GM19193 (cell line): ENCODE measurements around the gene TADA1.

Experiments used
- POLR2A ChIP-seq: IDR thresholded peaks from 4 replicates; pipeline ENCODE4 v1.6.1; 2011; ENCODE audit not compliant: insufficient read depth, insufficient read length; ENCODE audit errors: extremely low read depth

The TADA1 gene

DNA sequence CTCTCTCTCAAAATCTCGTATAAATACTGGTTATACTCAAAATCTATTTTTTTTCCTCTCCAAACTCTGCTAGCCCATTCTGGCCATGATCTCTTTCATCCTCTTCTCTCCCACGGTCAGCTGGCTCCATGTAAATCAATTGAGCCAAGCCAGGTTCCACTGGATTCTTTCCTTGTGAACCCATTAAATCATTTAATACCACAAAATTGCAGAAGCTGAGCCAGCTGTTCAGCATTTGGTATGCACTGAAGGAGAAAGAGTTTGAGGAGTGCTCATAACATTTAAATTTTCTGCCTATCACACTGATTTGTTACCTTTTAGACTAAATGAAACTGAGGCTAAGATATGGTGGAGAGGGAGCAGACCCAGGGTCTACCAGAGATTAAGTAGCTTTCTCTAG, 29.1 kb upstream of the TADA1 start:
- no peak for TF ChIP-seq POLR2A

DNA sequence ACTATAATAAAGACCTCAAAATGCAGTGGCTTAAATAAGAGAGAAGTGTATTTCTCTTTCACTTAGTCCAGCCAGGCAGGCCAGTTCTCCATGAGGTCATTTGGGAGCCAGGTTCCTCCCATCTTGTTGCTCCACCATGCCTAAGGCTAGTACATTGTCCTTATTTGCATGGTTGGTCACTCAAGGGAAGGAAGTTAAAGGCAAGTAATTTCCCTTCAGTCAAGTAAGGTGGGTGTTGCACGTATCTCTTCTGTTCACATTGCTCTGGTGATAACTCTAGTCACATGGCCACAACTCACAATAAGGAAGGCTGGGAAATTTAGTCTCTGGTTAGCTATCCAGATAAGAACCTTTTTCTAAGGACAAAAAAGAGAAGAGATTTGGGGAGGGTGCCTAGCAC, 27.2 kb upstream of the TADA1 start:
- no peak for TF ChIP-seq POLR2A

DNA sequence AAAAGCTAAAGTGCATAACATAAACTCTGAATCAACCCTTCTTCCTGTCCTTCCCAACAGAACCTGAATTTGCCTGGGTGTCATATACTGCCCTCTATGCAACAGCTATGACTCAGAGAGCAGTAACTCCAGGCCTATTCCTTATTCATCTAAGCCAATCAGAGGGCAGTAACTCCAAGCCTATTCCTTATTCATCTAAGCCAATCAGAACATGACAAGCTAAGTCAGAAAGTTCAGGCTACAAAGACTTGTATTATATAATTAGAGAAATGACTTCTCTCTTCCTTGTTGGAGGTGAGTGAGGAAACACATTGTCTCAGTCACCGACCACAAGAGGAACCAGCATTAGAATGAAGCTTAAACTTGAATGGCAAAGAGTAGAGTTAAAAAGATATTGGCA, 26.2 kb upstream of the TADA1 start:
- TF ChIP-seq POLR2A: no peak

DNA sequence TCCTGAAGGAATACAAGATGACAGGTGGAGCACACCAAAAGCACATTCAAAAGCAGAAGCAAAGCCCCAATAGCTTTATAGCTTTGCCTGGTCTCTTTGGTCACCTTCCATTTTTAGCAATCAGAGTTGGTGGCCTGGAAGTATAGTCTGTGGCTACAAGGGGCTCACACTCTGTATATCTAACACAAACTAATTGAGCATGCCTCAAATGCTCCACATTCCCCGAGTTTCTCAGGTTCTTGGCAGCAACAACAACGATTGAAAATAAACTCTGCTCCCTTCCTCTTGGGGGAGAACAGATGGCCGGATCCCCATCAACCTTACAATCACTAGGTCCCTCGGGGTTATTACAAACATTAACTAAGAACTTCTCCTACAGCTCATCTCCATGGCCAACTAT, 24.9 kb upstream of the TADA1 start:
- no peak for TF ChIP-seq POLR2A

DNA sequence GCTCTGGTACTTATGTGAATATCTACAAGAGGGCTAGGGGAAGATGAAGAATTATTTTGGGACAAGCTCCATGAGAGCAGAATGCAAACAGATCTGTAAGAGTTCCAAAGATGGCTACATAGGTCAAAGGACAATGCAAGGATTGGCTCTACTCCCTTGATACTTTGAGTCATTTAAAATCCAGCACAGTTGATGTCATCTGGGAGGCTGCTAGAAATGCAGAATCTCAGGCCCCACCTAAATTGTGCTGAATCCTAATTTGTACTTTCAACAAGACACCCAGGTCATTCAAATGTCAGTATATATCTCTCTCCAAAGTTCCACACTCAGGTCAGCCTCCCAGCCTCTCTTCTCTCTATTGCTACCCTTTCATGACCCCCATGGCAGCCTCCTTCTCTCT, 23.7 kb upstream of the TADA1 start:
- no peak for TF ChIP-seq POLR2A

DNA sequence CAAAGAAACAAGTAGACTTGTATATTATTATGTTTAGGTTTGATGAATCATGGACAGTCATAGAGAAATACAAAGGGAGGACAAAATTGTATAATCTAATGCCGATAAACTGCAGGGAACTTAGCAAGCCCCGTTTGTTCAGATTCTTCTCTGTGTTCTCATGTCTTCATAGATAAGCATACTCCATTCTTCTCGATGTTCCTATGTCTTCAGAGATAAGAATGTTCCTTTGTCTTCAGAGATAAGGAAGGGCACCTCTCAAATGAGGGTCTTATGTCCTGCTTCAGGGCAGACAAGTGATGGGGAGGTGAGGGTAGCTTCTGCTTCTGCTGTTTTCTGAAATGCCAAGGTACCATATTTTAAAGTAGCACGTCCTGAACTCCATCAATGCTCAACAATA, 19.7 kb upstream of the TADA1 start:
- TF ChIP-seq POLR2A: no peak

DNA sequence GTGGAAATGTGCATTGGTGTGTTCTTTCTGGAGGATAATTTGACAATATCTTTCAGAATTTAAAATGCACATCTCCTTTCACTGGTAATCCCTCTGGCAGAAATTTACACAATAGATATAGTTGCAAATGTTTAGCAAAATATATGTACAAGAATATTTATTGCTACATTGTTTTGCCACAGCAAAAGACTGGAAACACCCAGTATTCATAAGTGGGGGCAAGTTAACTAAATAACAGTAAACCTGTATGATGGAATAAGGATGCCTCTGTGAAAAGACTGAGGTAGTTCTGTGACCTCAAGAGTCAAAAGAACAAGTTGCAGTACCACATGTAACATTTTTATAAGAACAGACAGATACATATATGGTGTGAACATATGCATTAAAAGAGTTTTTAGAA, 13.7 kb upstream of the TADA1 start:
- TF ChIP-seq POLR2A: no peak

DNA sequence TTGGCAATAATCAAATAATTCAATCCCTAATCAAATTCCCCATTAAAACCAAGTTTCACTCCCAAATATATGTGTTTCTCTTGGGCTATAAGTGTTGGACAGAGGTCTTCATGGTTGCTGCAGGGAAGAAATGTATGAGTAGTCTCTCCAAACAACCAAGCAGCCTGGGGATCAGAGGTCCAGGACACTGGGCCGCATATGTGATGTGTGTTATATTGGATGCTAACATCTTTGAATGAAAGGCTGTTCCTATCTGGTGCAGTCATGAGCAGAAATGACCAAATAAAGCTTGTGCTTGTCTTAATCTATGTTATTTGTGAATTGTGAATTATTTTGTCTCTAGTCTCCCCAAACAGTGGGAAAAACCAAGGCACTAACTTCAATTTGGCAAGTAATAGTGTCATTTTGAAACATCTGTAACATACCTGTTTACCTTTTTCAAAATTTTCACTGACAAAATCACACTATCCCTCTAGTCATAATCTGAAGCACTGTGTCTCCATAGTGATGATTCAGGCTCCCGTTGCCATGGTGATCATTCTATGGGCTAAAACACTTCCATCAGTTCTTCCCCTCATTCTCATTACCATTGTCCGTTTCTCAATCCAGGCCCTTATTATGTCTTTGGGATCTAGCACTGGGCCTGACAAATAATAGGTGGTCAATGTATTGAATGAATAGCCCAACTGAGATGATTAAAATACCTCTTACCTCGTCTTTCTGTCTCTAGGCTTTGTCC, 12.5 kb upstream of the TADA1 start:
- no peak for TF ChIP-seq POLR2A

DNA sequence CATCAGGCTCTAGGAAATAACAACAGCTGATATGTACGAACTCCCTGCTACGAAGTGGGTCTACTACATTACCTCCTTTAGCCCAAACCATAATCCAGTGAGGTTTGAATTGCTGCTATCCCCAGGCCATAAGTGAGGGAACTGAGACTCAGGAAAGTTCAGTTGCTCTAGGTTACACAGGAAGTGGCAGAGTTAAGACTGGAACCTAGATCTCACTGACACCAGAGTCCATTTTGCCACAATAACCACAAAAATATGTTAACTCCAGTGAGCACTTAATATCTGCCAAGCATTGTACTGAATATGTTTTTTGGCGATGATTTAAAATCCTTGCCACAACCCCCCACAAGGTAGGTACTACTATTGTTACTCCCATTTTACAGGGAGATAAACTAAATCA, 8.9 kb upstream of the TADA1 start:
- no peak for TF ChIP-seq POLR2A

DNA sequence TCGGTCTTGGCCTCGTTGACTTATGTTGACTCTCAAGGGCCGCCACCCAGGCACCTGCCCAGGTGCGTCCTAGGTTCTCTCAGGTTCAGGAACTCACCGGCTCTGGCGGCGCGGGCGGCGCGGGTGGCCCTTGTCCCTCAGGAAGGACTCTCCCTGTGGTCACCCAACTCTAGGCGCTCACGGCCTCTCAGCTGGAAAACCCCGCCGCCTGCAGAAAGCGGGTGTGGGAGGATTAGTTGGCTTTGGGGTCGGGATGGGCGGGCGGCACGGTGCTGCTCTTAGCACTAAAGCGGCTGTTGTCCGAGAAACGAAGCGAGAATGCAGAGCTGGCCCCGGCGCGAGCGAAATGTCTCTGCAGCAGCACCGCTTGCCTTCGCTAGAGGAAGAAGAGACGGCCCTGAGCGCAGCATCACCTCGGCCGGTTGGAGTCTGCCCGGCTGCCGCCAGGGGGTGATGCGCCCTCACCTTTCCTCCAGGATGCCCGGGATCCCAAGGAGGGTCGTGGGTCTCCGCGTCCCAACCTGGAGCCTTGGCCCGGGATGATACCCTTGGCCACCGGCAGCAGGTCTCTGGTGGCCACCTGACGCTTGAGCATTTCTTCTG, 8.1 kb upstream of the TADA1 start:
- TF ChIP-seq POLR2A: no peak

DNA sequence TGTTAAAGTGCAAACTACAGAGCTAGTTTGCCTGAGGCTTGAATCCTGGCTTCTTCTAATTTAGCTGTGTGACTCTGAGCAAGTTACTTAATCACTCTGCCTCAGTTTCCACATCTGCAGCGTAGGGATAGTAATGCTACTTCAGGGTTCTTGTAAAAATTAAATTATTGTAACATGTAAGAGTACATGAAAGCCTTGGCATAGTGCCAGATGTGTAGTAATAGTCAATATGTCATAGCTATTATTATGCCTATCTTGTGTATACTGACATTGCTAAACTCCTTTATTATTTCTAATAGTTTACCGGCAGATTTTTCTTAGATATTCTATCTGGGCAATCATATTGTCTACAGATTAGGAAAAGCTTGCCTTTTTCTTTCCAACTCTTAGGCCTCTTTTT, 6.8 kb upstream of the TADA1 start:
- TF ChIP-seq POLR2A: no peak

DNA sequence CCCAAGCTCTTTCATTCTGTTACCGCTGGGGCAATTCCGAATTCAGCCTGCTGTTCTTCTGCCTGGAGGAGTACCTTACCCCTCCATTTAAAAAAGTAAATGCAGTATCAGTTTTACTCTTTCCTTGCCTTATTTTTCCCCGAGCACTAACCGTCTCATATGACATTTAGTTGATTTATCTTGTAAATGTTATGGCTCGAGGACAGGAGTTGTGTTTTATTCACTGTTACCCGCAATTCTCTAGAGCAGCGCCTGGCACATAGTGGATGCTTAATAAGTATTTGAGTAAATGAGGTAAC, 425 bp upstream of the TADA1 start:
- no peak for TF ChIP-seq POLR2A

DNA sequence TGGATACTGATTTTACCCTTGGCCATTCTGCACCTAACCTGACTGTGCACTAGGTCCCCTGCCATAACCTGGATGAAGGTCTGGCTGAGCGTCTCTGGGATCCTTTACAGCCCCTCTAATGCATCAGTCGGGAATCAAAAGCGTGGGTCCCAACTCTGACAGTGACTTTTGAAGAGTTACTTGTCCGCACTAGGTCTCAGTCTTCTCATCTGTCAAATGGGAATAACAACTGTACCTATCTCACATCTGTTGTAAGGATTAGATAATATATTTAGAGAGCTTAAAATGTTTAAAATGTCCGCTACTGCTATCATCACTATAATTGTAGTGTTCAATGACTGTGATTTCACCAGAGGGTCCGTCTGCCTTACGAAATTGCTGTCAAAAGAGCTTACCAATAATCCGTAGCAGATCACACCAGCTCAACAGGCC, 746 bp downstream of the TADA1 start:
- no peak for TF ChIP-seq POLR2A

DNA sequence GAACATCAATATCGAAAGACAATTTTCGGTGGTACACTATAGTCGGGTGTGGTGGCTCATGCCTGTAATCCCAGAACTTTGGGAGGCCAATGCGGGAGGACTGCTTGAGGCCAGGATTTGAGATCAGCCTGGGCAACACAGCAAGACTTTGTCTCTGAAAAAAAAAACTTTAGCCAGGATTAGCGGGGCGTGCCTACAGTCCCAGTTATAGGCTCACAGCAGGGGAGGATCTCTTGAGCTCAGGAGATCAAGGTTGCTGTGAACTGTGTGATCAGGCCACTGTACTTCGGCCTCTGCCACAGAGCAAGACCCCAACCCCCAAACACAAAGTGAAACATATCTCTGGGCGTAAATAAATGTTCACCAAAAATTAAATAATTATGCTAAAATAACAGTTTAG, 1.6 kb downstream of the TADA1 start:
- no peak for TF ChIP-seq POLR2A

DNA sequence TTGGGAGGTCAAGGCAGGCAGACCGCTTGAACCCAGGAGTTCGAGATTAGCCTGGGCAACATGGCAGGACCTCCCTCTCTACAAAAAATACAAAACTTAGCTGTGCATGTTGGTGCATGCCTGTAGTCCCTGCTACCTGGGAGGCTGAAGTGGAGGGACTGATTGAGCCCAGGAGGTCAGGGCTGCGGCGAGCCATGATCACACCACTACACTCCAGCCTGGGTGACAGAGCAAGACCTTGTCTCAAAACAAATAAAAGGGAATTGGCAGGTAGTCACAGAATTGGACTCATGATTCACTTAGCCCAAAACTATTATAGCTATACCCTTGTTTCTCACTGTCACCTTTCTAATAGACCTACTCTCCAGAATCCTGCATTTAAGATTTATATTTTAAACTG, 5.5 kb downstream of the TADA1 start:
- TF ChIP-seq POLR2A: no peak

DNA sequence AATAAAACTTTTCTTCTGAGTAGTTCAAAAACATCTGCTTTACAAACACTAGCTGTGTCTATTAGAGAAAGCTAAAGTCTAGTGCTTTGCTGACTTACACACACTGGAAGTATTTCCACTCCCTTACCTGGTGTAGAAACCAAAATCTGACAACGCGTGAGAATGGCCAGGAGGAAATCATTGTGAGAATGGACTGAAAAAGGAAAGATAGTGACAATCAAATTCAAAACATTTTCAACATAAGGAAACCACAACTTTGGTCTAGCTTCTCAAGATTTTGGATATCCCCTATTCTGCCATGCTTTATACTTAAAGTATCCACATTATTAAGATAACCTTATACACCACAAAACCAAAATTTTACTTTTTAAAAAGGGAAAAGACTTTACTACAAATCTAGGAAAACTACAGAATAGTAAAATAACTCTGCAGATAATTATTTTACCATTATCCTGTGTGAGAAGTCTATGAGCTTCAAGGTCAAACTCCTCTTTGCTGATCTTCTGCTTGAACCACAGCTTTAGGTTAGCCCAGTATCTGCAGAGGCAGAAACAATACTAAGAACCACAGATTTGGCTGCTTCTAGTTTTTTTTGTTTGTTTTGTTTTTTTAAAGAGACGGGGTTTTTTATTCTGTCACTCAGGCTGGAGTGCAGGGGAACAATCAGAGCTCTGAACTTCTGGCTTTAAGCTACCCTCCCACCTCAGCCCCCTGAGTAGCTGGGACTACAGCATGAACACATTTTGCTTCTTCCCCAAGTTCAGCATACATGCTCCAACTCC, 6.6 kb downstream of the TADA1 start:
- TF ChIP-seq POLR2A: no peak

DNA sequence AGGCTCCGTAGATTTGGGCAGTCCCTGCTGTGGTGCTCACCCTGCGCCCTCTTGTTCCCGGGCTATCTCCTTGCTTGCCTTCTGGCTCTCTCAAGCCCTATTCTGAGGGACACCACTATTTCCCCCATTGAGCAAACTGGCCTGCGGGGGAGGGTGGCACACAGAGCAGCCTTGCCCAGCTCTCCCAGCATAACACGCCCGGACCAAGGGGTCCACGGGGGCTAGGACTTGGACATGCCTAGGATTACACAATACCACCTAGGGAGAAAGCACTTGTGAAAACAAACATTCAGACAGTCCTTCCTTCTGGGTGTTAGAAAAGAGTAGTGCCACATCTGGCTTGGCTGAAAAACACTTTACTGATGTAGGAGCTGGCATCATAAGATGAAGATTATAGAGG, 7.4 kb downstream of the TADA1 start:
- TF ChIP-seq POLR2A: no peak

DNA sequence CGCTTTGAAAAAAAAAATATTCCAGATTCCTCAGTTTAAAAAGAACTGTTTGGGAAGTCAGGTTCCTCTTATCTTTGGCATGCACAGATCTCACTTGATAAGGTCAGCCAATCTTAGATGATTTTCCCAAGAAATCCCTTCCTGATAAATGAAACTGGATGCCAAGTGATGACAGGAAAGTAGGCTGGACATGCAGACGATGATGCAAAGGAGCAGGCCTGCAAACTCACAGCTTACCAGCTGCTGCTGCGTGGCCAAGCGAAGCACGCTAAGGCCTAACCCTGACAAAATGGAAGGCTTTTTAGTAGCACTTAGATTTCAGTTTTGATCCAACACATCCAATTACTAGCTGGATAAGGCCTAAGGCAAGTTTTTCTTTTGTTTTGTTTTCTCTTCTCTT, 10.1 kb downstream of the TADA1 start:
- TF ChIP-seq POLR2A: no peak
